ENCODE results near the gene EIF4A3. TPM values are rescaled to one million over a fixed set of nuclear protein-coding genes. Genes with fewer than 3 reads are reported as not detected.
A peak's percentile ranks its signal among the peaks of the same experiment; 100 is the strongest.

EIF4A3 gene
- total RNA-seq, result 73.8 and 84.6 TPM in 2 replicates

GRCh38 chr17:80147035-80147822 lies at the start of gene EIF4A3:
Gene EIF4A3, minus strand, starts transcription at chr17:80147128. Its CDS starts 167 bp downstream, at chr17:80146961.
- no peak for TF ChIP-seq CTCF (IDR thresholded peaks at IDR 0.05; ENCODE audit: insufficient read depth, low read depth, low read length)
- peak; percentile 100 for DNase-seq (ENCODE audit: low read depth)
- H3K4me3 ChIP-seq (ENCODE audit: low read depth, low read length), result peak within 1 kb of the TSS; percentile 89

DNA sequence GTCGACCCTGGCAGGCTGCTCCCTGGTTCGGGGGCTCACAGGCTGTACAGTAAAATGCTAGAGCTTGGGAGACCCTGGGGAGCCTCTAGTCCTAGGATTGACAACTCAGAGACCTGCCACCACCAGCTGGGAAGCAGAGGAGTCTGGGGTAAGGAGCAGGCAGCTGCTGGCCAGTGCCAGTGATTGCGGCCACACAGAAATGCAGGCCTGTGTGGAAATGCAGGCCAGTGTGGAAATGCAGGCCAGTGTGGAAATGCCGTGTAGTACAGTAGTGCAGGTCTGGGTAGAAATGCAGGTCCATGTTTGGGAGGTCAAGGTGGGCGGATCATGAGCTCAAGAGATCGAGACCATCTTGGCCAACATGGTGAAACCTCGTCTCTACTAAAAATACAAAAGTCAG lies 49.7 kb upstream of the EIF4A3 start:
- no peak overlapping the region for H3K4me3 ChIP-seq (ENCODE audit: low read depth, low read length)
- no peak for DNase-seq (ENCODE audit: low read depth)
- TF ChIP-seq CTCF (IDR thresholded peaks at IDR 0.05; ENCODE audit: insufficient read depth, low read depth, low read length), result no peak

GRCh38 chr17:80195671-80196529 lies 49.0 kb upstream of the EIF4A3 start:
- DNase-seq (ENCODE audit: low read depth), result no peak
- TF ChIP-seq CTCF (IDR thresholded peaks at IDR 0.05; ENCODE audit: insufficient read depth, low read depth, low read length), result peak; percentile 86
- H3K4me3 ChIP-seq (ENCODE audit: low read depth, low read length), result no peak overlapping the region

DNA sequence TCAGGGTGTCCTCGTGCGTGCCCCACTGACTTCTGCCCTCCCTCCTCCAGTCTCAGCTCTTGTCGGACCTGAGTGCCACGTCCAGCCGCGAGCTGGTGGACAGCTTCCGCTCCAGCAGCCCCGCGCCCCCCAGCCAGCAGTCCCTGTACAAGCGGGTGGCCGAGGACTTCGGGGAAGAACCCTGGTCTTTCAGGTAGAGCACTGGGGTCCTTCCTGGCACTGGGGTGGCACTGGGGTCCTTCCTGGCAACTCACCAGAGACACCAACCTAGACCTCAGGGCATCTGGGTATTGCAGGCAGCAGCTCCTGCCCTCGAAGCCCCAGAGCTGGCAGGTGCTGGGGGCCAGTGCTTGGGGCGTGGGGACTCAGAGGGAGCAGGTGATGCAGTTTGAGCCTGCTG lies 48.2 kb upstream of the EIF4A3 start:
- no peak overlapping the region for H3K4me3 ChIP-seq (ENCODE audit: low read depth, low read length)
- no peak for TF ChIP-seq CTCF (IDR thresholded peaks at IDR 0.05; ENCODE audit: insufficient read depth, low read depth, low read length)
- DNase-seq (ENCODE audit: low read depth), result no peak

DNA sequence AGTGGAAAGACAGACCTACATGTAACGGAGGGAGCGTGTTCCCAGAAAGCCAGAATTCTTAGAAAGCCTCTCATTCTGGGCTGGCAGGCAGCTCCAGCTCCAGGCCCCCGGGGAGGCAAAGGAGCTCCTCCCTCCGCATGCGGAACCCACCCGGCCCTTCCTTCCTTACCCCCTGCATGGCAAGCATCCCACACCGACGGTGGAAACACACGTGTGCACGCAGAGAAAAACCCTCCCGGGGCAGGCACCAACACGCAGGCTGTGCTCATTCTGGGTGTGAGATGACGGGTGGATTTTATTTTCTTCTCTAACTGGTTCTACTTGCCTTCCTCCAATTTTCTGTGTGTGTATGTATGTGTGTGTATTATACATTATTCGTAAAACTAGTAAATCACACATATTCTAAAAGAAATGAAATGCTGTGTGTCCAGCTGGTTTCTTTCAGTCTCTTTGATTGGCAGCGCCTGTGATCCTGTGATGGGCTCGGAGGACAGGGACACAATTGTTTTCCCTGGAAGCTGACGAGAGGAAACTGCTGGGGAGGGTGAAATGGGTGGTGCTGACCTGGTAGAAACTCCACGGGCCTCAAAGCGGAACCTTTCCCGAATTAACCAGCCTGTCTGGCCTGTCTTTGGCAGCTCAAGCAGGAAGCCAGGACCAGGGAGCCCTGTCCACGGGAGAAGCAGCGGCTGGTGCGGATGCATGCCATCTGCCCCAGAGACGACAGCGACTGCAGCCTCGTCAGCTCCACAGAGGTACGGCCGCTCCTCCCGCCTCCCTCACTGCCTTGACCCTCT lies 45.1 kb upstream of the EIF4A3 start:
- no peak for DNase-seq (ENCODE audit: low read depth)
- no peak overlapping the region for H3K4me3 ChIP-seq (ENCODE audit: low read depth, low read length)

More for the DNA sequence above, 45.1 kb upstream of the EIF4A3 start:
- TF ChIP-seq CTCF (IDR thresholded peaks at IDR 0.05; ENCODE audit: insufficient read depth, low read depth, low read length), result no peak

Data from fibroblast of villous mesenchyme (primary cell).